Measurements from ENCODE around the gene NRXN3. TPM values are rescaled to one million over a fixed set of nuclear protein-coding genes. Genes with fewer than 3 reads are reported as not detected.

The NRXN3 gene
- total RNA-seq, 2 experiments from 2014 or later = not detected

DNA sequence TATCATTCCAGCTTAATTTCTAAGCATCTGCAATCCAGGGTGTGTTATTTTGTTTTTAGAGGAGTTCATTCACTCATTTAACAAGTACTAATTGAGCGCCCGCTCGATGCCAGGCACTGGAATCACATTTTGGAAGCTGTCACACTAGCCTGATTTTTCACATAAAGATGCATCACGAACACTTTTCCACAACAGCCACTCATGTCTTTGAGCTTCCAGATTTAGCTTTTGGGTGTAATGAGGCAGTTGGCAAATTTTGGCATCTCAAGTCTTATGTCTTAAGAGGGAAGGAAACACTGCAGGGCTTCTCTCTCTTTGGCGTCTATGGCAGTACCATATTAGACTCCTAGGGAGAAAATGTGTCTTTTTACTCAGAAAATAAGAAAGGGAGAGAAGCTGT is 14.0 kb downstream of the NRXN3 start:
- CTCF ChIA-PET (ENCODE audit: unreplicated experiment) = no interaction called here
- no peaks in the 10 kb centered on the region for H3K36me3 ChIP-seq (ENCODE audit: insufficient read depth, low read length)
- TF ChIP-seq EZH2phosphoT487 (IDR thresholded peaks at IDR 0.05; ENCODE audit: borderline replicate concordance, low read depth, low read length) (no peak), CTCF (conservative IDR thresholded peaks at IDR 0.05; ENCODE audit: low read length) (no peak)
- no peak overlapping the region for H2AFZ ChIP-seq (ENCODE audit: low read length)
- no peak overlapping the region for H3K4me2 ChIP-seq (ENCODE audit: low read length)
- H3K27ac ChIP-seq (ENCODE audit: low read depth, low read length, poor library complexity, severe bottlenecking) = no peak overlapping the region
- H3K9me3 ChIP-seq (ENCODE audit: low read length) = no peaks in the 10 kb centered on the region
- no peaks in the 10 kb centered on the region for H3K9me2 ChIP-seq (ENCODE audit: insufficient read depth, low read length)
- no peaks in the 10 kb centered on the region for H3K79me2 ChIP-seq (ENCODE audit: insufficient read depth, low read depth, low read length)
- POLR2A ChIA-PET = no interaction called here
- intact Hi-C loops (cut with micrococcal nuclease; ENCODE audit: unreplicated experiment) = no loop called here
- no peak for DNase-seq (ENCODE audit: low spot score)
- no peaks in the 10 kb centered on the region for H3K4me1 ChIP-seq (ENCODE audit: insufficient read depth, low read length, poor library complexity, severe bottlenecking)
- BruUV-seq (replicated peaks) = no TSS peak
- no peak overlapping the region for H3K4me3 ChIP-seq (ENCODE audit: low read depth, low read length, poor library complexity, severe bottlenecking)
- H4K20me1 ChIP-seq (ENCODE audit: insufficient read depth, low read length) = no peaks in the 10 kb centered on the region

DNA sequence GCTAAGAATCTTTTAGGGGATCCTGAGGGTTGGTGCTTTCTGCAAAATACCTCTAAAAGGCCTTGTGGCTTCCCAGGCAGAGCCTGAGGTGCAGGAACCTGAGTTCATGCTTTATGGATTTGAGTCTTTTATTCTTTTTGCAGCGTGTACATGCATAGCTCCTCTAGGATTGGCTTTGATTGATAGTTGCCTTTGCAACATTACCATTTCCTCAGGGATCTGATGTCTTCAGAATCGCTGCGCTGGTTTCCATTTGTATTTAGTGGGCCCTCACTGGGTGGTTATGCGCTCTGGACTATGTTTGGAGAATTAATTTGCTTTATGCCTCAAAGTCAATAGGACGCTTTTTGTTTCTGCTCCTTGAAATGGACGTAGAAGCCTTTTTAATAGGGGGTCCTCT is 16.1 kb downstream of the NRXN3 start:
- BruUV-seq (replicated peaks) = no TSS peak
- no peak for DNase-seq (ENCODE audit: low spot score)
- no peak overlapping the region for H3K27ac ChIP-seq (ENCODE audit: low read depth, low read length, poor library complexity, severe bottlenecking)
- intact Hi-C loops (cut with micrococcal nuclease; ENCODE audit: unreplicated experiment) = no loop called here
- POLR2A ChIA-PET = no interaction called here
- no peaks in the 10 kb centered on the region for H3K36me3 ChIP-seq (ENCODE audit: insufficient read depth, low read length)
- H3K9me2 ChIP-seq (ENCODE audit: insufficient read depth, low read length) = no peaks in the 10 kb centered on the region
- no peak overlapping the region for H3K4me3 ChIP-seq (ENCODE audit: low read depth, low read length, poor library complexity, severe bottlenecking)
- H3K4me1 ChIP-seq (ENCODE audit: insufficient read depth, low read length, poor library complexity, severe bottlenecking) = no peaks in the 10 kb centered on the region
- no peaks in the 10 kb centered on the region for H3K9me3 ChIP-seq (ENCODE audit: low read length)
- no peaks in the 10 kb centered on the region for H4K20me1 ChIP-seq (ENCODE audit: insufficient read depth, low read length)
- TF ChIP-seq EZH2phosphoT487 (IDR thresholded peaks at IDR 0.05; ENCODE audit: borderline replicate concordance, low read depth, low read length) = no peak
- H2AFZ ChIP-seq (ENCODE audit: low read length) = no peak overlapping the region
- CTCF ChIA-PET (ENCODE audit: unreplicated experiment) = no interaction called here
- no peaks in the 10 kb centered on the region for H3K79me2 ChIP-seq (ENCODE audit: insufficient read depth, low read depth, low read length)
- no peak overlapping the region for H3K4me2 ChIP-seq (ENCODE audit: low read length)

DNA sequence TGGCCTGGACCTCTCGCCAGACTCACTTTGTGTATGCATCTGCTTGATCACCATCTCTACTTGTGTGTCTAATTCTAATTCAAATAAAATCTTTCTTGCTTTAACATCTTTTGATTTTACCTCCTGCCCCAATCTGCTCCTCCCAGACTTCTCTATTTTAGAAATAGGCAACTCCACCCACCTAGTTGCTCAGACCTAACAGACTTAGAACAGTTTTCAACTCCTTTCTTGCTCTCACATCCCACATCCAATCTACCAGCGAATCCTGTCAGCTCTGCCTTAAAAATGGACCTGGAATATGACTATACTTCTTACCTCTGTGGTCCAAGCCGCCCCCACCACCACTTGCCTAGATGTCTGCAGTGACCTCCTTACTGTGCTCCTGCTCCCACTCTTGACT is 18.7 kb downstream of the NRXN3 start:
- ChIA-PET CTCF (ENCODE audit: unreplicated experiment) (no interaction called here), POLR2A (no interaction called here)
- no peaks in the 10 kb centered on the region for H3K79me2 ChIP-seq (ENCODE audit: insufficient read depth, low read depth, low read length)
- intact Hi-C loops (cut with micrococcal nuclease; ENCODE audit: unreplicated experiment) = no loop called here
- TF ChIP-seq EZH2phosphoT487 (IDR thresholded peaks at IDR 0.05; ENCODE audit: borderline replicate concordance, low read depth, low read length) = no peak
- no peak for TF ChIP-seq CTCF (conservative IDR thresholded peaks at IDR 0.05; ENCODE audit: low read length)
- H3K36me3 ChIP-seq (ENCODE audit: insufficient read depth, low read length) = no peaks in the 10 kb centered on the region
- no peak overlapping the region for H3K27ac ChIP-seq (ENCODE audit: low read depth, low read length, poor library complexity, severe bottlenecking)
- no peaks in the 10 kb centered on the region for H3K9me2 ChIP-seq (ENCODE audit: insufficient read depth, low read length)
- no TSS peak for BruUV-seq (replicated peaks)
- H3K9me3 ChIP-seq (ENCODE audit: low read length) = no peaks in the 10 kb centered on the region
- no peak overlapping the region for H3K4me3 ChIP-seq (ENCODE audit: low read depth, low read length, poor library complexity, severe bottlenecking)
- no peaks in the 10 kb centered on the region for H4K20me1 ChIP-seq (ENCODE audit: insufficient read depth, low read length)
- H3K4me1 ChIP-seq (ENCODE audit: insufficient read depth, low read length, poor library complexity, severe bottlenecking) = no peaks in the 10 kb centered on the region
- DNase-seq (ENCODE audit: low spot score) = no peak
- H3K4me2 ChIP-seq (ENCODE audit: low read length) = no peak overlapping the region
- no peak overlapping the region for H2AFZ ChIP-seq (ENCODE audit: low read length)
